HG03439 (cell line): Measurements from ENCODE around the gene RGPD6.
A peak's percentile ranks its signal among the peaks of the same experiment; 100 is the strongest.
"Not testable (repeated sequence)": the region's sequence is repeated elsewhere in the genome, so short reads cannot be mapped to it uniquely, and the experiment has no call there.

ENCODE experiments used
- ATAC-seq: cut with Tn5 transposase; IDR thresholded peaks from one replicate; pipeline ENCODE4 v1.9.1; 2021; ENCODE audit warnings: mild to moderate bottlenecking, moderate library complexity; ENCODE audit not compliant: unreplicated experiment

Gene RGPD6

GRCh38 chr2:110482697-110483096 lies 94.3 kb downstream of the RGPD6 start:
- ATAC-seq, result not testable (repeated sequence)

GRCh38 chr2:110481200-110481599 lies 95.8 kb downstream of the RGPD6 start:
- ATAC-seq, result not testable (repeated sequence)

- not testable (repeated sequence) for ATAC-seq
Observed at GRCh38 chr2:110480084-110480483, 96.9 kb downstream of the RGPD6 start.

DNA sequence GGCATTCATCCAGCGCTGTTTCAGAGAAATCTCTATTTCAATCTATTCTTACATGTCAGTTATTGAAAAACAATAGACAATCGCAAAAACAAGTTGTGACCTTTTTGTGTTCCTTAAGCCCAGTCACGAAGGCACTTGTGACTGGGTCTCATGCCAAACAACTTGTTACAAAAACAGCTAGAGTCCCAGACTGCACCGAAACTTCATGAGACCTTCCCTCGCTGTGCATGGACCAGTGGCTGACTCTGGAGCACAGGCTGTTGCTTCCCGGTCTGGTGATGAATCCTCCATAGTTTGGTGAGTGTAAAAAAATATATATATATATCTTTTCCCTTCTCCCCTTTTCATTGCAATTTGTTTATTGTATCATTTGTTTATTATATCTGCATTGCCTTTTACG lies 99.7 kb downstream of the RGPD6 start:
- not testable (repeated sequence) for ATAC-seq

DNA sequence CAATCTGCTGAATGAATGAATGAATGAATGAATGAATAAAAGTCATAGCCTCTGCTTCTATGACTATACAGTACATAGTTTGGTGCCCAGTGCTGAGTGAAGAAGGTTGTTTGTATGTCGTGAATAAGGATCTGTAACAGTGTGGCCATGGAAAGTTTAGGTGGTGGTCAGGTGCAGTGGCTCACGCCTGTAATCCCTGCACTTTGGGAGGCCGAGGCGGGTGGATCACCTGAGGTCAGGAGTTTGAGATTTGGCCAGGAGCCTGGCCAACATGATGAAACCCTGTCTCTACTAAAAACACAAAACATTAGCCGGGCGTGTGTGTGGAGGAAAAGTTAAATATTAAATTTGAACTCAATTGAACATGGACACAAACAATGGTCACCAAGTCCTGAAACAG lies 100.1 kb downstream of the RGPD6 start:
- not testable (repeated sequence) for ATAC-seq

GRCh38 chr2:110475627-110476359 lies 101.2 kb downstream of the RGPD6 start:
- ATAC-seq, result not testable (repeated sequence)

DNA sequence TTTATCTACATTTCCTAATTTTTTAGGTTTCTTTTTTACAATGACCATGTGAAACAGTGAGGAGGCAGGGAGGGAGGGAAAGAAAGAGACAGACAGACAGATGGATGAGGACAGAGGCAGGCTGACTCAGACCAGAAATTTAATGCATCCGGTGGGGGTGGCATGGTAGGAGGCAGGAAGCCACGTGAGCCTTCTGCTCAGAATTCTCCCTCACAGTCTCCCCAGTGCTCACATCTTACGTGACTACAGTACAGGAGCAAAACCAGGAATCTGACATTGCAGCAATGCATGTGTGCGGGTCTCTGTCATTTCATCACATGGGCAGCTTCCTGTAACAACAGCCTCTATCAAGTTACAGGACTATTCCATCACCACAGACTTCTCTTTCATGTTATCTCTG lies 102.1 kb downstream of the RGPD6 start:
- peak; percentile 88 for ATAC-seq

GRCh38 chr2:110473059-110473358 lies 104.0 kb downstream of the RGPD6 start:
- not testable (repeated sequence) for ATAC-seq

DNA sequence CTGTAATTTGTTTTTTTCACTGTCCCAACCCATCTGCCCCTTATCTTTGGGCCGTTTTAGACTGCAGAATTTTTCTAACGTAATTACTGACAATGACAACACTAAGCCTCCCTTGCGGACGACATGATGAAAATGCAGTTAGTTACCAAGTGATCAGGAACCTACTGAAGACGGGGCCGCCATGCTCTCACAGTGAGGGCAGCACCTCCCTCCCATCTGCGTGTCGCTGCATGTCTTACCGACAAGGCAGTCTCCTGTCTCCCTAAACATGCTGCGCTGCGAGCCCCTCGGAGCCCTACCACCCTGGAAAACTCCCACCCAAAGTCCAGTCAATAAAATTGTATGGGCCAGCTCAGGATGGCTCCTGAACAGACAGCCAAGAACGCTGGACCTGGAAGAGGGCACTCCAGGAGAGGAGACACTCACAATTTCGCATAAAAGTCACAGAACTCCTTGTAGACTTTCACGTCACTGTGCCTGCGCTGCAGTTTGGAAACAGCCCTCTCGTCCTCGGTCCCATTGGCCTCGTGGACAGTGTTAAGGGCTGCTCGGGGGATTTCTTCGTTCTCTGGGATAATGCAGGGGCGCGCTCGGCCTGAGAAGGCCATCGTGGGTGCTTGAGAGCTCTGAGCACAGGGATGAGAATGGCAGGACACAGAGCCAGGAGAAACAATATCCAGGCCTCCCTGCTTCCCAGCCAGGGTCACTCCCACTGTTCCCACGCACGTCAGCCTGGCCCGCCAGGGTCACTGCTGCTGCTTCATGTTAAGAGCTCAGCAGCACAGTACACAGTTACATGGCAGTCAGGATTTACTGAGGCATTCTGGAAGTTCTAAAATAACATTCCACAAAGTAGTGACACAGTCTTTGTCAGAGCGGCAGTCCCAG lies 104.6 kb downstream of the RGPD6 start, which contains the start of gene LIMS4:
TSS of gene LIMS4 (minus strand) at position 646 of the 888 bp plus-strand sequence. CDS start at position 608, 38 bp downstream.
- ATAC-seq, result not testable (repeated sequence)

- ATAC-seq, result not testable (repeated sequence)
Observed at GRCh38 chr2:110468921-110469320, 108.1 kb downstream of the RGPD6 start.

GRCh38 chr2:110465312-110465711 lies 111.7 kb downstream of the RGPD6 start:
- ATAC-seq, result peak; percentile 82
